HepG2 (cell line): ENCODE results near the gene EPC1. TPM values are rescaled to one million over a fixed set of nuclear protein-coding genes. Genes with fewer than 3 reads are reported as not detected.

Experiments
- ATF4 ChIP-seq, 2 experiments: fragments of 450-650 bp in 1 of 2; sonication (generic) in 1 of 2; formaldehyde crosslinking; IDR thresholded peaks; 2 replicates each; pipeline versions ENCODE4 v1.5.0 to v1.8.0; 2020 to 2022; ENCODE audit warnings: mild to moderate bottlenecking in 1 of 2, missing genetic modification reagents in 1 of 2
- CREM ChIP-seq, 2 experiments: sonication (generic) in 1 of 2; formaldehyde crosslinking in 1 of 2; IDR thresholded peaks; 2 replicates each; pipeline versions ENCODE4 v1.4.0 to v1.6.1; 2016 to 2020; ENCODE audit warnings: antibody characterized with exemption in 1 of 2, mild to moderate bottlenecking in 1 of 2, missing genetic modification reagents in 1 of 2
- HIC2 ChIP-seq: sonication (generic); formaldehyde crosslinking; IDR thresholded peaks from 2 replicates; pipeline ENCODE4 v1.9.0; 2022; ENCODE audit warnings: low read depth, missing genetic modification reagents
- HNF4A ChIP-seq: sonication (generic); formaldehyde crosslinking; IDR thresholded peaks from 2 replicates; pipeline ENCODE4 v1.4.0; 2020; ENCODE audit warnings: missing genetic modification reagents
- HNRNPLL ChIP-seq: fragments of 200-400 bp; formaldehyde crosslinking; IDR thresholded peaks from 2 replicates; pipeline ENCODE4 v1.6.1; 2017; ENCODE audit warnings: mild to moderate bottlenecking, low read depth, low read length; ENCODE audit not compliant: poor library complexity, severe bottlenecking
- JARID2 ChIP-seq: sonication (generic); formaldehyde crosslinking; IDR thresholded peaks from 2 replicates; pipeline ENCODE4 v1.8.1; 2023; ENCODE audit warnings: missing genetic modification reagents, inconsistent platforms; ENCODE audit not compliant: insufficient replicate concordance
- KLF13 ChIP-seq: sonication (generic); formaldehyde crosslinking; IDR thresholded peaks from 2 replicates; pipeline ENCODE4 v1.4.0; 2020; ENCODE audit warnings: mild to moderate bottlenecking, missing genetic modification reagents
- NCOA5 ChIP-seq: sonication (generic); formaldehyde crosslinking; IDR thresholded peaks from 2 replicates; pipeline ENCODE4 v1.4.0; 2020; ENCODE audit warnings: missing genetic modification reagents
- NFATC3 ChIP-seq: sonication (generic); formaldehyde crosslinking; IDR thresholded peaks from 2 replicates; pipeline ENCODE4 v1.5.1; 2020; ENCODE audit warnings: mild to moderate bottlenecking, missing genetic modification reagents
- SMARCC2 ChIP-seq: fragments of 450-650 bp; IDR thresholded peaks from 2 replicates; pipeline ENCODE4 v1.6.1; 2017; ENCODE audit warnings: antibody characterized with exemption, mild to moderate bottlenecking
- ZNF326 ChIP-seq: sonication (generic); formaldehyde crosslinking; IDR thresholded peaks from 2 replicates; pipeline ENCODE4 v1.4.0; 2020; ENCODE audit warnings: missing genetic modification reagents, borderline replicate concordance
- ZNF446 ChIP-seq: sonication (generic); formaldehyde crosslinking; IDR thresholded peaks from 2 replicates; pipeline ENCODE4 v1.5.0; 2020; ENCODE audit warnings: mild to moderate bottlenecking, missing genetic modification reagents
- ZNF558 ChIP-seq: sonication (generic); formaldehyde crosslinking; IDR thresholded peaks from 2 replicates; pipeline ENCODE4 v1.9.0; 2022; ENCODE audit warnings: mild to moderate bottlenecking, missing genetic modification reagents, borderline replicate concordance
- ZNF768 ChIP-seq: sonication (generic); formaldehyde crosslinking; IDR thresholded peaks from 2 replicates; pipeline ENCODE4 v1.4.0; 2020; ENCODE audit warnings: missing genetic modification reagents
- ZNF780A ChIP-seq: sonication (generic); formaldehyde crosslinking; IDR thresholded peaks from 2 replicates; pipeline ENCODE4 v1.8.0; 2022; ENCODE audit warnings: mild to moderate bottlenecking, missing genetic modification reagents, moderate library complexity
- ZNF878 ChIP-seq: sonication (generic); formaldehyde crosslinking; IDR thresholded peaks from 2 replicates; pipeline ENCODE4 v1.8.1; 2023; ENCODE audit warnings: mild to moderate bottlenecking, missing genetic modification reagents, moderate library complexity
- ZSCAN21 ChIP-seq: sonication (generic); formaldehyde crosslinking; IDR thresholded peaks from 2 replicates; pipeline ENCODE4 v1.8.0; 2022; ENCODE audit warnings: mild to moderate bottlenecking, missing genetic modification reagents, moderate library complexity, borderline replicate concordance
- ZSCAN31 ChIP-seq: sonication (generic); formaldehyde crosslinking; IDR thresholded peaks from 2 replicates; pipeline ENCODE4 v1.5.0; 2020; ENCODE audit warnings: low read depth, mild to moderate bottlenecking, missing genetic modification reagents
- ZXDC ChIP-seq: sonication (generic); formaldehyde crosslinking; IDR thresholded peaks from 2 replicates; pipeline ENCODE4 v1.5.0; 2020; ENCODE audit warnings: mild to moderate bottlenecking, missing genetic modification reagents
- polyA plus RNA-seq, 8 experiments: library from polyadenylated mRNA; depleted of rRNA in 3 of 8; stranded (reverse) in 7 of 8; unstranded in 1 of 8; fragments of >200 nt; fragmentation: Illumina TruSeq in 4 of 8; extraction: Trizol in 4 of 8; gene quantifications; 2 replicates each; pipeline versions ENCODE4 v1.2.1 to v1.2.3, GENCODE V29; 2011 to 2016; ENCODE audit warnings: low read depth in 4 of 8, missing spikeins in 1 of 8, mixed read lengths in 1 of 8; ENCODE audit not compliant: insufficient read depth in 1 of 8
- total RNA-seq, 5 experiments: library from RNA; depleted of rRNA; stranded (reverse); fragments of >200 nt; fragmentation: Illumina TruSeq; extraction: Trizol; gene quantifications; 2 replicates each; pipeline ENCODE4 v1.2.3, GENCODE V29; 2016; ENCODE audit warnings: low read depth in 1 of 5
- TF ChIP-seq, protein P1 (sequence below): IDR thresholded peaks from 2 replicates; pipeline ENCODE4 v1.6.1; 2018; ENCODE audit warnings: missing genetic modification reagents
- TF ChIP-seq, protein P2 (sequence below): sonication (generic); formaldehyde crosslinking; conservative IDR thresholded peaks from 2 replicates; pipeline ENCODE4 v1.4.0; 2020; ENCODE audit warnings: missing genetic modification reagents
- TF ChIP-seq, protein P3 (sequence below): sonication (generic); formaldehyde crosslinking; IDR thresholded peaks from 2 replicates; pipeline ENCODE4 v1.8.1; 2023; ENCODE audit warnings: mild to moderate bottlenecking, moderate library complexity, missing genetic modification reagents

The EPC1 gene
- total and polyA plus RNA-seq, 2 of the 13 experiments (the other 11 are each of a cell fraction or from before 2014, with no cell fraction given): 28.7 to 44.2 TPM

GRCh38 chr10:32346134-32346550 lies 816 bp downstream of the EPC1 start (continued):
- TF ChIP-seq ZXDC (CRISPR knock-in tag) (no peak), ZNF768 (peak; percentile 40; the same call in 1 of the 2 replicates), KLF13 (CRISPR knock-in tag) (no peak), ZNF878 (no peak; the same call in 1 of the 2 replicates), HNF4A (CRISPR knock-in tag) (peak; percentile 31; the same call in 1 of the 2 replicates), ZSCAN21 (CRISPR knock-in tag) (peak; percentile 57), ATF4 (CRISPR knock-in tag; IDR thresholded peaks at IDR 0.05) (no peak), JARID2 (CRISPR knock-in tag) (no peak), ZSCAN31 (CRISPR knock-in tag) (0 out of 2 replicates have a peak, but pooled peaks have one; percentile 22), SMARCC2 (no peak), NCOA5 (no peak), HIC2 (CRISPR knock-in tag) (peak; percentile 16; the same call in 1 of the 2 replicates), ZNF326 (no peak), ZNF780A (CRISPR knock-in tag) (no peak), HNRNPLL (peak; percentile 64), CREM (IDR thresholded peaks at IDR 0.05) (no peak; the same call in 1 of the 2 replicates), CREM (CRISPR knock-in tag; IDR thresholded peaks at IDR 0.05) (no peak), NFATC3 (CRISPR knock-in tag) (no peak), ZNF446 (no peak), ZNF558 (CRISPR knock-in tag) (no peak)
- TF ChIP-seq, protein P1, sequence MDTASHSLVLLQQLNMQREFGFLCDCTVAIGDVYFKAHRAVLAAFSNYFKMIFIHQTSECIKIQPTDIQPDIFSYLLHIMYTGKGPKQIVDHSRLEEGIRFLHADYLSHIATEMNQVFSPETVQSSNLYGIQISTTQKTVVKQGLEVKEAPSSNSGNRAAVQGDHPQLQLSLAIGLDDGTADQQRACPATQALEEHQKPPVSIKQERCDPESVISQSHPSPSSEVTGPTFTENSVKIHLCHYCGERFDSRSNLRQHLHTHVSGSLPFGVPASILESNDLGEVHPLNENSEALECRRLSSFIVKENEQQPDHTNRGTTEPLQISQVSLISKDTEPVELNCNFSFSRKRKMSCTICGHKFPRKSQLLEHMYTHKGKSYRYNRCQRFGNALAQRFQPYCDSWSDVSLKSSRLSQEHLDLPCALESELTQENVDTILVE (CRISPR knock-in tag): 0 out of 2 replicates have a peak, but pooled peaks have one; percentile 37
- TF ChIP-seq, protein P2, sequence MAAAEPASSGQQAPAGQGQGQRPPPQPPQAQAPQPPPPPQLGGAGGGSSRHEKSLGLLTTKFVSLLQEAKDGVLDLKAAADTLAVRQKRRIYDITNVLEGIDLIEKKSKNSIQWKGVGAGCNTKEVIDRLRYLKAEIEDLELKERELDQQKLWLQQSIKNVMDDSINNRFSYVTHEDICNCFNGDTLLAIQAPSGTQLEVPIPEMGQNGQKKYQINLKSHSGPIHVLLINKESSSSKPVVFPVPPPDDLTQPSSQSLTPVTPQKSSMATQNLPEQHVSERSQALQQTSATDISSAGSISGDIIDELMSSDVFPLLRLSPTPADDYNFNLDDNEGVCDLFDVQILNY (CRISPR knock-in tag): no peak
- TF ChIP-seq, protein P3, sequence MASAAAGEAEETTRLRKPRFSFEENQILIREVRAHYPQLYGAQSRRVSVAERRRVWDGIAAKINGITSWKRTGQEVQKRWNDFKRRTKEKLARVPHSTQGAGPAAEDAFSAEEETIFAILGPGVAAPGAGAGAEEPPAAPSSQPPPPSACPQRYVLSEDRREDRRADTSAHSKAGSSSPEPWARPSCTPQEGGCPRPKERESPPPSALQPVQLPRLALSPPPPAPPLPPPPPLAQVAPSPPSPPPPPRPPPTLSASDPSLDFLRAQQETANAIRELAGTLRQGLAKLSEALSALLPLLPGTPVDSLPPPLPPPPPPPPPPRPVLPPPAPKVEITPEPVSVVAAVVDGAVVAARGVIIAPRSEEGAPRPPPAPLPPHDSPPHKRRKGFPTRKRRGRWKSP (CRISPR knock-in tag): peak; percentile 61
